ENCODE data around the gene CHST2. TPM values are rescaled to one million over a fixed set of nuclear protein-coding genes. Genes with fewer than 3 reads are reported as not detected.

CHST2 gene
- polyA plus RNA-seq, 3 donors from 2014 or later, result 105 to 117 (median 116) TPM

GRCh38 chr3:143084856-143085731 lies 34.5 kb upstream of the CHST2 start:
- H3K27me3 Mint-ChIP-seq (ENCODE audit: low read depth in 3 of 3), result peaks cover 0 to 9% (median 2%) of the 10 kb centered on the region in 3 donors

GRCh38 chr3:143088835-143089234 lies 30.7 kb upstream of the CHST2 start:
- DNase-seq, result no peak
- Mint-ChIP-seq H3K27me3 (ENCODE audit: low read depth in 3 of 3) (peaks cover 2 to 3% (median 2%) of the 10 kb centered on the region in 3 donors), H3K36me3 (no peaks in the 10 kb centered on the region), H3K4me1 (no peaks in the 10 kb centered on the region), H3K27ac (no peak overlapping the region), H3K9me3 (no peaks in the 10 kb centered on the region), H3K4me3 (no peak overlapping the region)

More at GRCh38 chr3:143084856-143085731, 34.5 kb upstream of the CHST2 start:
- Mint-ChIP-seq H3K4me3 (no peak overlapping the region), H3K36me3 (no peaks in the 10 kb centered on the region), H3K27ac (no peak overlapping the region), H3K4me1 (no peaks in the 10 kb centered on the region), H3K9me3 (no peaks in the 10 kb centered on the region)
- no peak for DNase-seq

GRCh38 chr3:143089965-143090364 lies 29.6 kb upstream of the CHST2 start:
- Mint-ChIP-seq H3K4me1 (no peaks in the 10 kb centered on the region), H3K27me3 (ENCODE audit: low read depth in 3 of 3) (peaks cover 0 to 4% (median 1%) of the 10 kb centered on the region in 3 donors), H3K36me3 (no peaks in the 10 kb centered on the region), H3K4me3 (no peak overlapping the region), H3K27ac (no peak overlapping the region), H3K9me3 (no peaks in the 10 kb centered on the region)
- no peak for DNase-seq

GRCh38 chr3:143090486-143090885 lies 29.1 kb upstream of the CHST2 start:
- no peak overlapping the region for H3K4me3 Mint-ChIP-seq
- no peaks in the 10 kb centered on the region for H3K36me3 Mint-ChIP-seq
- no peak overlapping the region for H3K27ac Mint-ChIP-seq
- no peaks in the 10 kb centered on the region for H3K9me3 Mint-ChIP-seq
- H3K27me3 Mint-ChIP-seq (ENCODE audit: low read depth in 3 of 3), result peaks cover 0 to 4% (median 1%) of the 10 kb centered on the region in 3 donors
- no peaks in the 10 kb centered on the region for H3K4me1 Mint-ChIP-seq
- DNase-seq, result no peak

- Mint-ChIP-seq H3K4me1 (no peaks in the 10 kb centered on the region), H3K36me3 (no peaks in the 10 kb centered on the region), H3K27me3 (ENCODE audit: low read depth in 3 of 3) (peaks cover 0 to 4% (median 1%) of the 10 kb centered on the region in 3 donors), H3K9me3 (no peaks in the 10 kb centered on the region), H3K27ac (no peak overlapping the region), H3K4me3 (no peak overlapping the region)
- no peak for DNase-seq
Observed at GRCh38 chr3:143090976-143091837, 28.4 kb upstream of the CHST2 start.

- no peak overlapping the region for H3K4me3 Mint-ChIP-seq
- no peaks in the 10 kb centered on the region for H3K36me3 Mint-ChIP-seq
- no peak overlapping the region for H3K27ac Mint-ChIP-seq
- DNase-seq, result no peak
- peaks cover 0 to 4% (median 1%) of the 10 kb centered on the region in 3 donors for H3K27me3 Mint-ChIP-seq (ENCODE audit: low read depth in 3 of 3)
- H3K9me3 Mint-ChIP-seq, result no peaks in the 10 kb centered on the region
- H3K4me1 Mint-ChIP-seq, result no peaks in the 10 kb centered on the region
Observed at GRCh38 chr3:143092191-143092590, 27.4 kb upstream of the CHST2 start.

GRCh38 chr3:143095813-143096212 lies 23.8 kb upstream of the CHST2 start:
- Mint-ChIP-seq H3K27ac (no peak overlapping the region), H3K27me3 (ENCODE audit: low read depth in 3 of 3) (peaks cover 0 to 4% (median 2%) of the 10 kb centered on the region in 3 donors), H3K4me3 (no peak overlapping the region), H3K9me3 (no peaks in the 10 kb centered on the region), H3K4me1 (no peaks in the 10 kb centered on the region), H3K36me3 (no peaks in the 10 kb centered on the region)
- DNase-seq, result no peak

- no peaks in the 10 kb centered on the region for H3K36me3 Mint-ChIP-seq
- DNase-seq, result no peak
- H3K9me3 Mint-ChIP-seq, result no peaks in the 10 kb centered on the region
- no peak overlapping the region for H3K4me3 Mint-ChIP-seq
- peaks cover 0 to 4% (median 3%) of the 10 kb centered on the region in 3 donors for H3K27me3 Mint-ChIP-seq (ENCODE audit: low read depth in 3 of 3)
- no peak overlapping the region for H3K27ac Mint-ChIP-seq
- H3K4me1 Mint-ChIP-seq, result no peaks in the 10 kb centered on the region
Observed at GRCh38 chr3:143098032-143098764, 21.4 kb upstream of the CHST2 start.

GRCh38 chr3:143099210-143099609 lies 20.4 kb upstream of the CHST2 start:
- H3K27me3 Mint-ChIP-seq (ENCODE audit: low read depth in 3 of 3), result peaks cover 0 to 4% (median 2%) of the 10 kb centered on the region in 3 donors
- no peak overlapping the region for H3K4me3 Mint-ChIP-seq
- no peak overlapping the region for H3K27ac Mint-ChIP-seq
- DNase-seq, result no peak
- peaks cover 0 to 3% (median 1%) of the 10 kb centered on the region in 6 donors for H3K9me3 Mint-ChIP-seq
- no peaks in the 10 kb centered on the region for H3K4me1 Mint-ChIP-seq
- H3K36me3 Mint-ChIP-seq, result peaks cover 0 to 1% (median 0%) of the 10 kb centered on the region in 3 donors

GRCh38 chr3:143099690-143100089 lies 19.9 kb upstream of the CHST2 start:
- Mint-ChIP-seq H3K9me3 (peaks cover 0 to 7% (median 6%) of the 10 kb centered on the region in 6 donors), H3K4me3 (no peak overlapping the region), H3K4me1 (no peaks in the 10 kb centered on the region), H3K27ac (no peak overlapping the region), H3K36me3 (peaks cover 0 to 6% (median 0%) of the 10 kb centered on the region in 3 donors), H3K27me3 (ENCODE audit: low read depth in 3 of 3) (peaks cover 0 to 6% (median 1%) of the 10 kb centered on the region in 3 donors)
- no peak for DNase-seq

GRCh38 chr3:143100451-143100850 lies 19.1 kb upstream of the CHST2 start:
- H3K4me1 Mint-ChIP-seq, result no peaks in the 10 kb centered on the region
- H3K27me3 Mint-ChIP-seq (ENCODE audit: low read depth in 3 of 3), result peaks cover 0 to 8% (median under 1%) of the 10 kb centered on the region in 3 donors

GRCh38 chr3:143101792-143102381 lies 17.7 kb upstream of the CHST2 start:
- H3K4me3 Mint-ChIP-seq, result no peak overlapping the region
- peaks cover 0 to 8% (median 2%) of the 10 kb centered on the region in 3 donors for H3K27me3 Mint-ChIP-seq (ENCODE audit: low read depth in 3 of 3)
- no peak overlapping the region for H3K27ac Mint-ChIP-seq
- no peak for DNase-seq
- H3K9me3 Mint-ChIP-seq, result peaks cover 3 to 27% (median 23%) of the 10 kb centered on the region in 6 donors
- H3K4me1 Mint-ChIP-seq, result no peaks in the 10 kb centered on the region
- peaks cover 6 to 19% (median 7%) of the 10 kb centered on the region in 3 donors for H3K36me3 Mint-ChIP-seq

More at GRCh38 chr3:143100451-143100850, 19.1 kb upstream of the CHST2 start:
- H3K9me3 Mint-ChIP-seq, result peaks cover 3 to 15% (median 13%) of the 10 kb centered on the region in 6 donors
- no peak for DNase-seq
- no peak overlapping the region for H3K27ac Mint-ChIP-seq
- H3K4me3 Mint-ChIP-seq, result no peak overlapping the region
- peaks cover 0 to 9% (median 0%) of the 10 kb centered on the region in 3 donors for H3K36me3 Mint-ChIP-seq

- Mint-ChIP-seq H3K4me3 (no peak overlapping the region), H3K27me3 (ENCODE audit: low read depth in 3 of 3) (peaks cover 0 to 6% (median 2%) of the 10 kb centered on the region in 3 donors), H3K9me3 (peaks cover 3 to 27% (median 23%) of the 10 kb centered on the region in 6 donors), H3K4me1 (no peaks in the 10 kb centered on the region), H3K36me3 (peaks cover 6 to 19% (median 7%) of the 10 kb centered on the region in 3 donors), H3K27ac (no peak overlapping the region)
- DNase-seq, result no peak
Observed at GRCh38 chr3:143103652-143104051, 15.9 kb upstream of the CHST2 start.

All from immature natural killer cell (primary cell).